WTC11 (cell line): ENCODE data around the gene MAD2L1.

ENCODE experiments used
- CREB1 ChIP-seq: sonication (generic); formaldehyde crosslinking; IDR thresholded peaks from 2 replicates; pipeline ENCODE4 v1.8.0; 2023; ENCODE audit warnings: mild to moderate bottlenecking, missing genetic modification reagents
- IRF2 ChIP-seq: sonication (generic); formaldehyde crosslinking; IDR thresholded peaks from 2 replicates; pipeline ENCODE4 v1.8.0; 2022; ENCODE audit warnings: low read depth, missing genetic modification reagents, borderline replicate concordance
- JUN ChIP-seq: sonication (generic); formaldehyde crosslinking; IDR thresholded peaks from 2 replicates; pipeline ENCODE4 v1.8.0; 2023; ENCODE audit warnings: mild to moderate bottlenecking, missing genetic modification reagents
- TF ChIP-seq, protein P1 (sequence below): fragments of 200-600 bp; IDR thresholded peaks from 2 replicates; pipeline ENCODE4 v1.8.0; 2022; ENCODE audit warnings: antibody characterized with exemption
- TF ChIP-seq, protein P2 (sequence below): sonication (generic); formaldehyde crosslinking; IDR thresholded peaks from 2 replicates; pipeline ENCODE4 v1.8.1; 2023; ENCODE audit warnings: mild to moderate bottlenecking, moderate library complexity, missing genetic modification reagents
- TF ChIP-seq, protein P3 (sequence below): sonication (generic); formaldehyde crosslinking; IDR thresholded peaks from 2 replicates; pipeline ENCODE4 v1.8.1; 2023; ENCODE audit warnings: mild to moderate bottlenecking, missing genetic modification reagents, moderate library complexity
- TF ChIP-seq, protein P4 (sequence below): sonication (generic); formaldehyde crosslinking; IDR thresholded peaks from 2 replicates; pipeline ENCODE4 v1.8.1; 2022; ENCODE audit warnings: low read depth, missing genetic modification reagents, borderline replicate concordance
- TF ChIP-seq, protein P5 (sequence below): sonication (generic); formaldehyde crosslinking; IDR thresholded peaks from 2 replicates; pipeline ENCODE4 v1.8.0; 2023; ENCODE audit warnings: mild to moderate bottlenecking, missing genetic modification reagents
- TF ChIP-seq, protein P6 (sequence below): fragments of 250-450 bp; sonication (Bioruptor Pico); conservative IDR thresholded peaks from 2 replicates; pipeline ENCODE4 v1.9.0; 2021; ENCODE audit warnings: mild to moderate bottlenecking
- TF ChIP-seq, protein P7 (sequence below): sonication (generic); formaldehyde crosslinking; IDR thresholded peaks from 2 replicates; pipeline ENCODE4 v1.8.0; 2023; ENCODE audit warnings: missing genetic modification reagents

DNA sequence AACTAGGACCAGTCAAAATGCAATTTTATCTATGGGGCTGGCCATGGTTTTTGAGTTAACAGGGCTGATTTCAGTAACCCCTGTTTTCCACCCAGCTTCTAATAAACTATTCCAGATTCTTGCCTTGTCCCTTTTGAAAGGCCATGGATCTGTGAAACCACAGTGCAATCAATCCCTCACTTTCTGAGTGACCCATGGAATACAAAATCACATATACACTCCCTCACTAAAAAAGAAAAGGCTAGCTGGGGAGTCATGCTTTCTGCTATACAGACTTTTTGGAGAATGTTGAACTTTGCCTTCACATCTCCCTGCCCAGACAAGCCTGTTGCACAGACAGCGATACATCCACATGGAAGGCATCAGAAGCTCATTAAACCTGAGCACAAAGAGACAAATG is 47.9 kb downstream of the MAD2L1 start:
- TF ChIP-seq, protein P1, sequence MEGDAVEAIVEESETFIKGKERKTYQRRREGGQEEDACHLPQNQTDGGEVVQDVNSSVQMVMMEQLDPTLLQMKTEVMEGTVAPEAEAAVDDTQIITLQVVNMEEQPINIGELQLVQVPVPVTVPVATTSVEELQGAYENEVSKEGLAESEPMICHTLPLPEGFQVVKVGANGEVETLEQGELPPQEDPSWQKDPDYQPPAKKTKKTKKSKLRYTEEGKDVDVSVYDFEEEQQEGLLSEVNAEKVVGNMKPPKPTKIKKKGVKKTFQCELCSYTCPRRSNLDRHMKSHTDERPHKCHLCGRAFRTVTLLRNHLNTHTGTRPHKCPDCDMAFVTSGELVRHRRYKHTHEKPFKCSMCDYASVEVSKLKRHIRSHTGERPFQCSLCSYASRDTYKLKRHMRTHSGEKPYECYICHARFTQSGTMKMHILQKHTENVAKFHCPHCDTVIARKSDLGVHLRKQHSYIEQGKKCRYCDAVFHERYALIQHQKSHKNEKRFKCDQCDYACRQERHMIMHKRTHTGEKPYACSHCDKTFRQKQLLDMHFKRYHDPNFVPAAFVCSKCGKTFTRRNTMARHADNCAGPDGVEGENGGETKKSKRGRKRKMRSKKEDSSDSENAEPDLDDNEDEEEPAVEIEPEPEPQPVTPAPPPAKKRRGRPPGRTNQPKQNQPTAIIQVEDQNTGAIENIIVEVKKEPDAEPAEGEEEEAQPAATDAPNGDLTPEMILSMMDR, result no peak
- TF ChIP-seq, protein P2, sequence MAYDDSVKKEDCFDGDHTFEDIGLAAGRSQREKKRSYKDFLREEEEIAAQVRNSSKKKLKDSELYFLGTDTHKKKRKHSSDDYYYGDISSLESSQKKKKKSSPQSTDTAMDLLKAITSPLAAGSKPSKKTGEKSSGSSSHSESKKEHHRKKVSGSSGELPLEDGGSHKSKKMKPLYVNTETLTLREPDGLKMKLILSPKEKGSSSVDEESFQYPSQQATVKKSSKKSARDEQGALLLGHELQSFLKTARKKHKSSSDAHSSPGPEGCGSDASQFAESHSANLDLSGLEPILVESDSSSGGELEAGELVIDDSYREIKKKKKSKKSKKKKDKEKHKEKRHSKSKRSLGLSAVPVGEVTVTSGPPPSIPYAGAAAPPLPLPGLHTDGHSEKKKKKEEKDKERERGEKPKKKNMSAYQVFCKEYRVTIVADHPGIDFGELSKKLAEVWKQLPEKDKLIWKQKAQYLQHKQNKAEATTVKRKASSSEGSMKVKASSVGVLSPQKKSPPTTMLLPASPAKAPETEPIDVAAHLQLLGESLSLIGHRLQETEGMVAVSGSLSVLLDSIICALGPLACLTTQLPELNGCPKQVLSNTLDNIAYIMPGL (CRISPR knock-in tag), result no peak
- TF ChIP-seq JUN (no peak), IRF2 (CRISPR knock-in tag) (no peak), CREB1 (CRISPR knock-in tag) (no peak)
- TF ChIP-seq, protein P3, sequence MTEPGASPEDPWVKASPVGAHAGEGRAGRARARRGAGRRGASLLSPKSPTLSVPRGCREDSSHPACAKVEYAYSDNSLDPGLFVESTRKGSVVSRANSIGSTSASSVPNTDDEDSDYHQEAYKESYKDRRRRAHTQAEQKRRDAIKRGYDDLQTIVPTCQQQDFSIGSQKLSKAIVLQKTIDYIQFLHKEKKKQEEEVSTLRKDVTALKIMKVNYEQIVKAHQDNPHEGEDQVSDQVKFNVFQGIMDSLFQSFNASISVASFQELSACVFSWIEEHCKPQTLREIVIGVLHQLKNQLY, result no peak
- TF ChIP-seq, protein P4, sequence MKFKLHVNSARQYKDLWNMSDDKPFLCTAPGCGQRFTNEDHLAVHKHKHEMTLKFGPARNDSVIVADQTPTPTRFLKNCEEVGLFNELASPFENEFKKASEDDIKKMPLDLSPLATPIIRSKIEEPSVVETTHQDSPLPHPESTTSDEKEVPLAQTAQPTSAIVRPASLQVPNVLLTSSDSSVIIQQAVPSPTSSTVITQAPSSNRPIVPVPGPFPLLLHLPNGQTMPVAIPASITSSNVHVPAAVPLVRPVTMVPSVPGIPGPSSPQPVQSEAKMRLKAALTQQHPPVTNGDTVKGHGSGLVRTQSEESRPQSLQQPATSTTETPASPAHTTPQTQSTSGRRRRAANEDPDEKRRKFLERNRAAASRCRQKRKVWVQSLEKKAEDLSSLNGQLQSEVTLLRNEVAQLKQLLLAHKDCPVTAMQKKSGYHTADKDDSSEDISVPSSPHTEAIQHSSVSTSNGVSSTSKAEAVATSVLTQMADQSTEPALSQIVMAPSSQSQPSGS, result no peak
- TF ChIP-seq, protein P5, sequence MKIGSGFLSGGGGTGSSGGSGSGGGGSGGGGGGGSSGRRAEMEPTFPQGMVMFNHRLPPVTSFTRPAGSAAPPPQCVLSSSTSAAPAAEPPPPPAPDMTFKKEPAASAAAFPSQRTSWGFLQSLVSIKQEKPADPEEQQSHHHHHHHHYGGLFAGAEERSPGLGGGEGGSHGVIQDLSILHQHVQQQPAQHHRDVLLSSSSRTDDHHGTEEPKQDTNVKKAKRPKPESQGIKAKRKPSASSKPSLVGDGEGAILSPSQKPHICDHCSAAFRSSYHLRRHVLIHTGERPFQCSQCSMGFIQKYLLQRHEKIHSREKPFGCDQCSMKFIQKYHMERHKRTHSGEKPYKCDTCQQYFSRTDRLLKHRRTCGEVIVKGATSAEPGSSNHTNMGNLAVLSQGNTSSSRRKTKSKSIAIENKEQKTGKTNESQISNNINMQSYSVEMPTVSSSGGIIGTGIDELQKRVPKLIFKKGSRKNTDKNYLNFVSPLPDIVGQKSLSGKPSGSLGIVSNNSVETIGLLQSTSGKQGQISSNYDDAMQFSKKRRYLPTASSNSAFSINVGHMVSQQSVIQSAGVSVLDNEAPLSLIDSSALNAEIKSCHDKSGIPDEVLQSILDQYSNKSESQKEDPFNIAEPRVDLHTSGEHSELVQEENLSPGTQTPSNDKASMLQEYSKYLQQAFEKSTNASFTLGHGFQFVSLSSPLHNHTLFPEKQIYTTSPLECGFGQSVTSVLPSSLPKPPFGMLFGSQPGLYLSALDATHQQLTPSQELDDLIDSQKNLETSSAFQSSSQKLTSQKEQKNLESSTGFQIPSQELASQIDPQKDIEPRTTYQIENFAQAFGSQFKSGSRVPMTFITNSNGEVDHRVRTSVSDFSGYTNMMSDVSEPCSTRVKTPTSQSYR (CRISPR knock-in tag), result no peak
- TF ChIP-seq, protein P6, sequence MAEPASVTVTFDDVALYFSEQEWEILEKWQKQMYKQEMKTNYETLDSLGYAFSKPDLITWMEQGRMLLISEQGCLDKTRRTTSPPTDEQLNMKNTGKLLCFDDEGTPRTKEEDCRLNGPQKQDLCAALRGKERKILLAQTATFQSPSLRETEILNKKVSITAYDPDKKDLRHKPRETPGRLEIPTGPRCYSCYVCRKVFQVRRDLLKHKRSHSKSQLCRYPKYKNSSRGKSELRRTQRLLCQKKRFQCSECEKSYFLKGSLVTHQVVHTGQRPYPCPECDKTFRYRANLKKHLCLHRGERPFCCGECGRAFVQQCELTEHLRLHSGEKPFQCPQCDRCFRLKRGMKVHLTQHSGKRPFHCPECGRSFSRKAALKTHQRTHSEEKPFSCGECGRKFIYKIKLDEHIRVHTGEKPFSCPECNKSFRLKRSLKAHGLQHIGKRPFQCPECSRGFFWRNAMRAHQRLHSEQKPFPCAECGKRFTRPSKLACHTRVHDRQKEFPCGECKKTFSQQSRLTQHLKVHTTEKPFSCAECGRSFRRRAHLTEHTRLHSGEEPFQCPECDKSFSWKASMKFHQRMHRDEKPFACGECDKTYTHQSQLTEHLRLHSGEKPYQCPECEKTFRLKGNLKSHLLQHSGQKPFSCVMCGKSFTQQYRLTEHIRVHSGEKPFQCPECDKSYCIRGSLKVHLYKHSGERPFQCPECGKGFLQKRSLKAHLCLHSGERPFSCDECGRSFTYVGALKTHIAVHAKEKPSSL (CRISPR knock-in tag), result no peak
- TF ChIP-seq, protein P7, sequence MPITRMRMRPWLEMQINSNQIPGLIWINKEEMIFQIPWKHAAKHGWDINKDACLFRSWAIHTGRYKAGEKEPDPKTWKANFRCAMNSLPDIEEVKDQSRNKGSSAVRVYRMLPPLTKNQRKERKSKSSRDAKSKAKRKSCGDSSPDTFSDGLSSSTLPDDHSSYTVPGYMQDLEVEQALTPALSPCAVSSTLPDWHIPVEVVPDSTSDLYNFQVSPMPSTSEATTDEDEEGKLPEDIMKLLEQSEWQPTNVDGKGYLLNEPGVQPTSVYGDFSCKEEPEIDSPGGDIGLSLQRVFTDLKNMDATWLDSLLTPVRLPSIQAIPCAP (CRISPR knock-in tag), result no peak
